NCI-H2107 treated with DMSO at 0.1 percent for 48 hours (cell line): ENCODE results near the gene BMPR1B.

Experiments used
- DNase-seq: peaks from one replicate; lab custom pipeline; 2025; ENCODE audit not compliant: unreplicated experiment; lab: John Stamatoyannopoulos, UW

BMPR1B gene

GRCh38 chr4:95080969-95081368, 323.2 kb downstream of the BMPR1B start:
- no peak for DNase-seq

- no peak for DNase-seq
Observed at GRCh38 chr4:95084584-95084983, 326.8 kb downstream of the BMPR1B start.

DNA sequence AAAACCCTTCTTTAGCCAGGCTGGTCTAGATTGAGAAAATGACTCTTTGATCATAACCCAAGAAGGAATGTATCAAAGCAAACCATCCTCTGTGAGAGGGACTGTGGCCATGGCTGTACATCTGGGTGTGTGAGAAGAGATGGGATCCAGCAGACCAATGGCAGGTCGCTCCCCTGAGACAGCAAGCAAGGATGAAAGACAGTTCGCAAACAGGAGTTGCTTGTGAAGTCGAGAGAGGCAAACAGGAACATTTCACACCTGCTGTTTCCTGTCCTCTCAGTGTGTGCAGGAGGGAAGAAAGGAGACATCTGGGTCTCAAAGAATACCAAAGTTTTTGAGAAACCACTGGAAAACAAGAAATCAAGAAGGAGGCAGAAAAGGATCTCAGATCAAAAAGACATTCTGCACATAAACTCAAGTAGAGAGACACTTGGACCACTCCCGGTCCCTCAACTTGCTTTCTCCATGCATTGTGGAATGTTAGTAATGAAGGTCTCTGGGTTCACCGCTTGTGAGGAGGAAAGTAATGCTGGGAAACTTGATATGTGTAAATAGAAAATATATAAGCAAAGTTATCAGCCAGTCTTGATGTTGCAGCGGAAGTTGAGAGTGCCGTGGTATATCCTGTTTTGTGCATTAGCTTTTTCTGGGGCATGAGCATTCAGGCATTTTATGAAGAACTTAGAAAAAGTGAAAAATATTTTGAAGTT, 327.5 kb downstream of the BMPR1B start:
- no peak for DNase-seq

GRCh38 chr4:95086551-95086950, 328.8 kb downstream of the BMPR1B start:
- no peak for DNase-seq

- DNase-seq: no peak
Observed at GRCh38 chr4:95087657-95088455, 330.1 kb downstream of the BMPR1B start.

DNA sequence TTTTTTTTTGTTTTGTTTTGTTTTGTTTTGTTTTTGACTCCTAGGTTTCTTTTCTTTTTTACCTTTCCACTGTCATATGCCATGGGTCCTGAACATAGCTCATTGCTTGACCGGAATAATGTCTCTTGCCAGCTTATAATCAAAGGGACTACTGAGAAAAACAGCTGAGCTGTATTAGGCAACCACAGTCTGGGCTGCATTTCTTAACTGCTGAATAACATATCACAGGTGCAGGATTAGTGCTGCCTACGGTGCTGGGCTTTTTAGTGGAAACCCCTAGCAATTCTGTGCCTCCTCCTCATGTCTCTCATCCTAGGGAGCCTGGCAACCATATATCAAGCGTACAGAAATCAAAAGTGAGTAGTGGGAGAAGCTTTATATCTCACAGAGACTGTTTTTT, 333.5 kb downstream of the BMPR1B start:
- no peak for DNase-seq

DNA sequence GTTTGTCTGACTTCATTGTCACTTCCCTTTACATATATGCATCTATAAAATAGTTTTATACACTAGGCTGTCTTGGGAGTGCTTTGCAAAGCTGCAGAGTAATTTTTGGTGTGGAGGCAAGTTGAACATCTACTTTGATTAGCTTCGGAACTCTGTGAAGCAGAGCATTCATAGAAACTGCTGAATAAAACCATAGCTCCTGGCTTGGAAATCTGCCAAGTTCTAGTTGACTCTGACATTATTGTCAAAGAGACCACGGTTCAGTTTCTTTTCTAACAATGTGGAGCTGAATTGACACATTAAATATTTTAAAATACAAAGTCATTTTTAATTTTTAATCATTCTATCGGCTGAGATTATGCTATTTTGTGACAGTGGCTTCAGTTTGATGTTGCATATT, 335.0 kb downstream of the BMPR1B start:
- DNase-seq: no peak

GRCh38 chr4:95093460-95093859, 335.7 kb downstream of the BMPR1B start:
- no peak for DNase-seq

GRCh38 chr4:95093936-95094929, 336.5 kb downstream of the BMPR1B start:
- no peak for DNase-seq

- no peak for DNase-seq
Observed at GRCh38 chr4:95095348-95095974, 337.7 kb downstream of the BMPR1B start.

- DNase-seq: no peak
Observed at GRCh38 chr4:95102162-95102790, 344.5 kb downstream of the BMPR1B start.

DNA sequence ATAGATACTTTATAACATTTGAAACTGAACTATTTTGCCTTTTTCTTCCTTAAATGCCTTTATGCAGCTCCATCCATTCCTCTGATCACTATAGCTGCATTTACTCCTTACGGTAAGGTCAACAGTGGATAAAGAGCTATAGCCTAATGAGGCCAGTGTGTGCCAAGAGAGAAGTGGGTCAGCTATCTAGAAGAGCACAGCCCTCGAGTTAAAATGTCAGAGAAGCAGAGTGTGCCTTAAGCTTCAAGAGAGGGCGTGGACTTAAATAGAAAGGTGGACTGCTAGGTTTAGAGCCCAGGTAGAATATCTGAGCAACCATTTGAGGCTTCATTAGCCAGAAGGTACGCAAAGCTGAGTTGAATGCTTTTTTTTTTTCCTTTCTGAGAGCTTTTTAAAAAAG, 347.4 kb downstream of the BMPR1B start:
- no peak for DNase-seq

DNA sequence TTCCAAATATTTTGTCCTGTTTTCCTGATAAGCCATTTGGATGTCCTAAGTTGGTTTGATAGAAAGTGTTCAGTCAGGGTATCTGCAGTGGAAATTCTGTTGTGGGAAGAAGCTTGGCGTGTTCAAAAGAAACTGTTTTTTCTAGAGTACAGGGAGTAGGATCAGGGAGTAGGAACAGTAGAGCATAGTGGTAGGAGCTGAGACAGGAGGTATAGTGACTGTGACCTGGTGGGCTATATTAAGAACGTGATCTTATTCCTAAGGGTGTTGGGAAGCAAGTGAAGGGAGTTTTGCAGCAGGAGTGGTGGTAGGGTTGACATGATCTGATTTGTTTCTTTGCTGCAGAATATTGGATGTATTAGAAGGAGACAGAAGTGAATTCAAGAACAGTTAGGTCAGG, 348.2 kb downstream of the BMPR1B start:
- no peak for DNase-seq

DNA sequence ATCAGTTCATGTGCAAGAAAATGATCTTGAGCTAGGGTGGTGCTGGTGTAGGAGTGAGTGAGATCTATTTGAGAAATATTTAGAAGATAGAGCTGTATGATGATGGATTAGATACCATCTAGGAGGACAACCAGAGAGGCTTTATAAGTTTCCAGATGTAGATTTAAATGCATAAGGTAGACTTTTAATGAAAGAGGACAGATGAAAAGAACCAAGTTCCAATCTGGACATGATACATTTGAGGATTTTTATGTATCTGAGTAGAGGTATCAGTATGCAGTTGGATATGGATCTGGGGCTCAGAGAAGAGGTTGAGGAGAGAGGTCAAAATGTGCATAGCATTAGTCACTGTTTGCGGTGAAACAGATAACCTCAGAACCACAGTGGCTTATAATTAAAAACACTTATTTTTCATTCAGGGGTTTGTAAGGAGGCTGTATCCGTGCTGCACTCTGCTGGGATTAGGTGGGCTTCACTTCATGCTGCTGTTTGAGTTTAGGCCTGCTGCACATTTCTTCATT, 348.7 kb downstream of the BMPR1B start:
- DNase-seq: no peak

DNA sequence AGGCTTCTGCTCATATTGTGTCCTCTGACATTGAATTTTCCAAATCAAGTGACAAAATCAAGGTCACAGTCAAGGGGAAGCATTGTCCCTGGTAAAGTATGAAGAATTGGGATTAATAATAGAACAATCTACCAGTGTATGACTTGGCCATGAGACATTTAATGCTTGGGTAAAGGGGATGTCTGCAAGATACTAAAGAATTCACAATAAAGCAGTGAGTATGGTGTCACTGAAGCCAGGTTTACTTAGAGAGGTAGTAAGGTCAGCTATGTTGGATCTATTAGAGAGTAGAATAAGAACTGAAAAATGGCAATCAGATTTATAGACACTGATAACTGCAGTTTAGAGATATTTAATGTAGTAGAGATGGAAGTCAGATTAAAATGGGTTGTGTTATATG, 349.2 kb downstream of the BMPR1B start:
- no peak for DNase-seq

DNA sequence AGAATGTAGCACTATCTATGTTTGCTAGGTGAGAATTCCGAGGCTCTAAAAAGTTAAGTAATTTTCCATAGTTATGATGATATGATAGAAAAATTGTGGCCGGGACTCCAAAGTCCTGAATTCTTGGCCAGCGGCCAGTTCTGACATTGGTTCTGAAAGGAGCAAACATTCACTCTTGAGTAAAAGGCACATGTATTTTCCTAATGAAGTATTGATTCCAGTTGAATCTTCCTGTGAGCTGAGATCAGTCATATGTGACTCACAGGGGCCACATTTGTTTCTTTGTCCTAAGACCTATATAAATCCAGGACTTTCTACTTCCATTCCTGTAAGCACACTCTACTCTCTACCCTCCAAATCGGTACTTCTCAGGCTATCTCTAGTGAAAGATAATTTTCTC, 349.9 kb downstream of the BMPR1B start:
- DNase-seq: no peak

DNA sequence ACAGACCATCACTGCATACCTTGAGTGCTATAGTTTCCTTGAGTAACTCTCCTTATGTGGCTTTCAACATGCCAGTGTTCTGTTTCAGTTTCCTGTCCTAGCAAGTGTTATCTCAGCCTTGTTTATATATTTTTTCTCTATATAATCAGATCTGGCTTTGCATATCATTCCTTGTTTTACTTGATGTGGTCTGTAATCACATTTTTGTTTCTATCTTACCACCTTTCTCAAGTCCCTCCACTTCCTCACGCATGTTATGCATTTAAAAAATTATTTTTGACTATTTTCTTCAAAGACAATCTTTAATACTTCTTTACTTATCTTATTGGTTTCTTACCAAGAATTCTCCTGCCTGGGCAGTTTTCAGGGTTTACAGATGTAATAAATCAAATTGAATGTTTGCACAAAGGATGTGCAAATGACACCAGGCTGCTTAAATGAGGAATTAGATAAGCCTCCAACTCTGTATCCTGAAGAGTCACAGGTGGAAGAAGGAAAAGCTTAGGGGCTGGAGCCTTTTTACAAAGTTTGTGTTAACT, 351.2 kb downstream of the BMPR1B start:
- DNase-seq: no peak

- DNase-seq: no peak
Observed at GRCh38 chr4:95114521-95114920, 356.8 kb downstream of the BMPR1B start.

GRCh38 chr4:95118497-95118896, 360.7 kb downstream of the BMPR1B start:
- no peak for DNase-seq

DNA sequence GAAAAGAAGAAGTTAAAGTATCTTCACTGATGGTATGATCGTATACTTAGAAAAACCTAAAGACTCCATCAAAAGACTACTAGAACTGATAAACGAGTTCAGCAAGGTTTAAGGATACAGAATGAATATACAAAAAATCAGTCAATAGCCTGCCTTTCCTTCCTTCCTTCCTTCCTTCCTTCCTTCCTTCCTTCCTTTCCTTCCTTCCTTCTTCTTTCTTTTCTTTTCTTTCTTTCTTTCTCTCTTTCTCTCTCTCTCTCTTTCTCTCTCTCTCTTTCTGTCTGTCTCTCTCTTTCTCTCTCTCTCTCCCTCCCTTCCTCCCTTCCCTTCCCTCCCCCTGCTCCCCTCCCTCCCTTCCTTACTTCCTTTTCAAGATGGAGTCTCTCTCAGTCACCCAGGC, 362.7 kb downstream of the BMPR1B start:
- DNase-seq: no peak
